Fibroblast of lung (primary cell): ENCODE data around the gene EPS8.

ENCODE experiments used
- CTCF ChIP-seq, 2 donors: IDR thresholded peaks in 1 of 2; conservative IDR thresholded peaks in 1 of 2; 1 replicate in 1 of 2; 2 replicates in 1 of 2; pipeline ENCODE4 v1.5.1; 2011 to 2012; ENCODE audit warnings: low read length in 2 of 2, control low read depth in 1 of 2, inconsistent platforms in 1 of 2, low read depth in 1 of 2, mild to moderate bottlenecking in 1 of 2
- EZH2 ChIP-seq: IDR thresholded peaks from 2 replicates; pipeline ENCODE4 v1.5.1; 2012; ENCODE audit warnings: low read length, control low read depth, mild to moderate bottlenecking; ENCODE audit errors: missing control alignments

DNA sequence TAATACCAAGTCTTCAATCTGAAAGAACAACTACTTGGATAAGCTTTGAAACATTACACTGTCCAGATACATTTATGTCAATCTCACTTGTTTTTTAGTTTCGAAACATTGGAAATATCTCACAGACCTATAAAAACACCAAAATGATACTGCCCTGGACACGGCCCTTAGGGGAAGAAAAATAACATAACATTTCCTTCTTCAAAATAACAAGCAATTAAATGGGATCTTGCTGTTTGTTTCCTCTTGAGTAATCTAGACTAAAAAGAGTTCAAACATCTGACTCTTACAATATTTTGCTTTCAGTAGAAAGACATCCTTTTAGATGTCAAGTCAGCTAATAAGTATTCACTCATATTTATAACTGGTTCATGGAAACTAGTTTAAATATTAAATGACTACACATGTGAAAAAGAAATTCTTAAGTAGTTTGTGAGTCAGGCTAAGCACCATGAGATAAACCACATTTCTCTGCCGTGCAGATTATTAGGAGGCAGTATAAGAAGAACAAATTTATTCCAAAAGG is 87.5 kb downstream of the EPS8 start:
- TF ChIP-seq CTCF (conservative IDR thresholded peaks at IDR 0.05 in 1 of 2, IDR thresholded peaks at IDR 0.05 in 1 of 2; ENCODE audit: low read depth in 1 of 2, low read length in 2 of 2) (no peak), EZH2 (no peak)
